GM12874 (cell line): Measurements from ENCODE around the gene CXCR4.

Experiments
- TF ChIP-seq, protein P1 (sequence below): IDR thresholded peaks from 2 replicates; pipeline ENCODE4 v1.5.1; 2011; ENCODE audit warnings: low read depth, mild to moderate bottlenecking, control low read depth, low read length, moderate library complexity; ENCODE audit not compliant: insufficient read depth

CXCR4 gene

DNA sequence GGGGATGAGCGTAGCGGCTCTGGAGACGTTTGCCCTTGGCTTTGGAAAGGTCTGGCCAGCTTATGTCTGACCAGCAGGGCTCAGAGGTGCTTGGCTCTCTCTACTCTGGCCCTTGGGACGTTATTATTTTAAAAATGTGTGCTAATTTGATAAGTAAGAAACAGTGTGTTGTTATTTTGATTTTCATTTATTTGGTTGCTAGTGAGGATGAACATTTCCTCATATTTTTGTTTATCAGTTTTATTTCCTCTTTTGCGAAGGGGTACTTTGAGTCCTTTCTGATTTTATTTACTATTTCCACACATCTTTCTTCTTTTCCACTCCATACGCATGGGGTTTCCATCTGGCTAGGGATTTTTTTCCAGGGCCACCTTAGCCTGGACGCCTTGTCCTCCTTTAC lies 11.4 kb downstream of the CXCR4 start:
- TF ChIP-seq, protein P1, sequence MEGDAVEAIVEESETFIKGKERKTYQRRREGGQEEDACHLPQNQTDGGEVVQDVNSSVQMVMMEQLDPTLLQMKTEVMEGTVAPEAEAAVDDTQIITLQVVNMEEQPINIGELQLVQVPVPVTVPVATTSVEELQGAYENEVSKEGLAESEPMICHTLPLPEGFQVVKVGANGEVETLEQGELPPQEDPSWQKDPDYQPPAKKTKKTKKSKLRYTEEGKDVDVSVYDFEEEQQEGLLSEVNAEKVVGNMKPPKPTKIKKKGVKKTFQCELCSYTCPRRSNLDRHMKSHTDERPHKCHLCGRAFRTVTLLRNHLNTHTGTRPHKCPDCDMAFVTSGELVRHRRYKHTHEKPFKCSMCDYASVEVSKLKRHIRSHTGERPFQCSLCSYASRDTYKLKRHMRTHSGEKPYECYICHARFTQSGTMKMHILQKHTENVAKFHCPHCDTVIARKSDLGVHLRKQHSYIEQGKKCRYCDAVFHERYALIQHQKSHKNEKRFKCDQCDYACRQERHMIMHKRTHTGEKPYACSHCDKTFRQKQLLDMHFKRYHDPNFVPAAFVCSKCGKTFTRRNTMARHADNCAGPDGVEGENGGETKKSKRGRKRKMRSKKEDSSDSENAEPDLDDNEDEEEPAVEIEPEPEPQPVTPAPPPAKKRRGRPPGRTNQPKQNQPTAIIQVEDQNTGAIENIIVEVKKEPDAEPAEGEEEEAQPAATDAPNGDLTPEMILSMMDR: no peak

DNA sequence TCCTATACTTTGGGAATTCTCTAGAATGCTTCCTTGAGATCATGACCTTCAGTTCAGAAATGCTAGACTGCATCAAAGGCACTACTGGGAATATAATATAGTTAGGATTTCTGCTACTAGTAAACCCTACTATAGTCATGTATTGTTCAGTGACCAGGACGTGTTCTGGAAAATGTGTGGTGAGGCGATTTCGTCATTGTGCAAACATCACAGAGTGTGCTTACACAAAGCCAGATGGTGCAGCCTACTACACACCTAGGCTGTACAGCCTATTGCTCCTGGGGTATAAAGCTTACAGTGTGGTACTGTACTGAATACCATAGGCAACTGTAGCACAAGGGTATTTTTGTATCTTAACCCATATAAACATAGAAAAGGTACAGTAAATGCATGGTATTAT lies 13.0 kb downstream of the CXCR4 start:
- TF ChIP-seq, protein P1: no peak

DNA sequence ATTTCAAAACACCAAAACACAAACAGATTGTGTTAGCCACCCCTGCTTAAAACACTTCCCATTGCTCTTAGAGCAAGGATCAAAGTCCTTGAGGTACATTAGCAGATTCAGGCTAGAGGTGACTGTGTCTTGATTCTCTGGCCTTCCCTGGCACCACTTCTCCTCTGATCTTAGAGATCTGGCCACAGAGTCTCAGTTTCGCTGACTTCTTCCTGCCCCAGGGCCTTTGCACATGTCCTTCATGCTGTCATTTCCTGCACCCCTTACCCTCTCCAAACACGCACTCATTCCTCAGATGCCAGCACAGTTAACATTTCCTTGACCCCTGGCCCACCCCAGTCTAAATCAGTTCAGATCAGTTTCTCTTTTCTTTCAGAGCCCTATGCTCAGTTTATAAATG lies 16.9 kb downstream of the CXCR4 start:
- TF ChIP-seq, protein P1: no peak

DNA sequence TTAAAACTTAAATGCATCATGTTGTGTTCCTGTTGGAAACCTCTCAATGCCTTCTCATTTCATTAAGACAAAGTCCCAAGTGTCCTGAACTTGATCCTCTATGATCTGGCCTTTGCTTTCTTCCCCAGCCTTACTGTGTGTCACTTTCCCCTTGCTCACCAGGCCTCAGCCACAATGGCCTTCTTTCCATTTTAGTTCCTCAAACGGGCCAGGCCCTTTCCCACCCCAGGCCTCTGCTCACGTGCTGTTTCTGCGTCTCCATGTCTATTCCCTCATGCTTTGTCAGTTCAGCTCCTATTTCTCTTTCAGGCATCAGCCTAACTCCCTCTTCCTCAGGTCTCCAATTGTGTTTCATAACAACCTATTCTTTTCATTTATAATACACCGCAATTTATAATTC lies 19.5 kb downstream of the CXCR4 start:
- TF ChIP-seq, protein P1: no peak

DNA sequence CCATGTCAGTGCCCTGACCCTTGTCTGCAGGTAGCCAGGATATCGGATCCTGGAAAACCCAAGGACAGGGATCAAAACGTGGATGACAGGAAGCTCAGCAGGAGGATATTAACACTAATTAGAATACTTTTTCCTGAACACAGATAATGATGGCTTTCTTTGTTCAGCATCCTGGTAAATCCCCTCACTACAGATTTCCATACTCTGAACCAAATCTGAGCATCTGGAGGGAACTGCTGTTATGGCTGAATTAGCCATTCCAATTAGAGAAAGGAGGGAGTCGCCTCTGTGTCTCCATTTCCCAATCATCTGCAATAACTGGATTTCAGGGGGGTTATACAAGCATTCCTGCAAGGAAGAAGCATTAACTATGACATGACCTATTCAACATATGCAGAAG lies 24.4 kb downstream of the CXCR4 start:
- TF ChIP-seq, protein P1: no peak

DNA sequence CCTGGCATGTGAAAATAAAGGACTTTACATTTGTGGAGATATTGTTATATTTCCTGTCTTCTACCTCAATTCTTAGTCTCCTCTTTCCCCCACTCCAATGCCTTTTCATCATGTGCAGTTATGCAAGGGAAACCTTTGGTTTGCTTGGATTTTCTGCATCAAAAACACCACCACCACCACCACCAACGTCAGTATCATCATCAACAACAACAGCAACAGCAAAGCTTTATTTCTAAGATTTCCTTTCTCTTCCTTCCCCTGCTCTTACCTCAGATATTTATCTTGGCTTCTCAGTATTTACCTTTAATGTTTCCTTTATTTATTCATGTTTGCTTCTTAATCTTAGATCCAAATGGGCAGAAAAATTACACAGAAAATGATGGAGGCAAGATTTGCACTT lies 26.1 kb downstream of the CXCR4 start:
- TF ChIP-seq, protein P1: no peak

DNA sequence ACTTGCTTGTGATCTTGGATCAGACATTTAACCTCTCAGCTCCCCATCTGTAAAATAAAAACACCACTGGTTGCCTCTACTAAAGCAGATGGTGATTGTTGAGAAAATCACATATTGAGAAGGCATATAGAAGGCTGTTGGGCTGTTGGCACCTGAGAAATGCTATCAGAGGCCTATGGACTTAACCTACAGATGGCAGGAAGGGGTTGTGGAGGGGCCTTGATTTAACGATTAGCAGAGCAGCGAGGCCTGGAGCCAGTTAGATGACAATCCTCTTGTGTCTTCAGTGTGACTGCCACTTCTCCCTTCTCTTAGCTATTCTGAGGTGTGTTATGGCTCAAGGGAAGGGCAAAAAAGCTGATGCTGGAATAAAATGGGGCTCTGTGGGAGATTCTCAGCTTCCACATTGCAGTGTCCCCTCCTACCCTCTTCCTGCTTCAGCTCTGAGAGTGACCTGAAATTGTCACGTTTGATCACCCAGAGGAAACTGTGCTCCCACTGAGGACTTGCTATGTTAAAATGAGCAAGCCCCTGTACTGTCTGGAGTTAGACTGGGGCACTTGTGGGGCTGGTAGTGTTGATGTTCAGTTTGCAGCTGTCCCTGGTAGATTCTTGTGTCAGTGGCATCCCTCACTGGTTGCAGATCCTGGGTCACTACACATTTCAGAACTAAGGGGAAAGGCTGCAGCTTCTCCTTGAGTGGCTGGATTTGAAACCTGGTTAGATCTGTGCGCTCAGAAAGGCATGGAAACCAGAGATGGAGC lies 31.5 kb downstream of the CXCR4 start:
- TF ChIP-seq, protein P1: no peak
